SK-N-SH (cell line): ENCODE measurements around the gene CDK6. TPM values are rescaled to one million over a fixed set of nuclear protein-coding genes. Genes with fewer than 3 reads are reported as not detected.
A peak's percentile ranks its signal among the peaks of the same experiment; 100 is the strongest.

ENCODE experiments used
- CTCF ChIA-PET: fragments of 300-600, 350-600 bp; formaldehyde crosslinking; extraction: SDS; loops from one replicate; lab custom pipeline; 2021; lab: Yijun Ruan, JAX
- POLR2A ChIA-PET: fragments of 350-600 bp; sonication (Branson Sonifier 250); formaldehyde crosslinking; extraction: SDS; loops from one replicate; lab custom pipeline; 2020; ENCODE audit warnings: antibody characterized with exemption, inconsistent platforms; lab: Yijun Ruan, JAX
- DNase-seq: peaks from one replicate; pipeline ENCODE4 v3.0.0; 2012
- H2AFZ ChIP-seq: fragments of 200-600 bp; sonication (generic); 2 replicates; pipeline ENCODE4 v1.8.1; 2016; ENCODE audit warnings: antibody characterized with exemption, mild to moderate bottlenecking, low read depth
- H3F3A ChIP-seq: fragments of 200-600 bp; sonication (generic); replicated peaks from 2 replicates; pipeline ENCODE3; 2016; ENCODE audit warnings: antibody characterized with exemption, mild to moderate bottlenecking; ENCODE audit not compliant: insufficient read depth
- H3K27ac ChIP-seq, 2 experiments: fragments of 200-500 bp in 1 of 2; fragments of 200-600 bp in 1 of 2; sonication (Bioruptor generic) in 1 of 2; sonication (generic), shearing (Covaris generic) in 1 of 2; 2 replicates each; pipeline versions ENCODE4 v1.5.1 to v1.6.1; 2014 to 2016; ENCODE audit warnings: low read depth in 2 of 2, inconsistent platforms in 1 of 2, low read length in 1 of 2, mild to moderate bottlenecking in 1 of 2, mixed read lengths in 1 of 2
- H3K27me3 ChIP-seq: fragments of 200-600 bp; sonication (generic), shearing (Covaris generic); 2 replicates; pipeline ENCODE4 v1.6.1; 2016; ENCODE audit warnings: mixed run types; ENCODE audit not compliant: insufficient read depth
- H3K36me3 ChIP-seq, 2 experiments: fragments of 200-500 bp in 1 of 2; fragments of 200-600 bp in 1 of 2; sonication (Bioruptor generic) in 1 of 2; sonication (generic) in 1 of 2; replicated peaks in 1 of 2; 2 replicates each; pipeline versions ENCODE3 to v1.5.1; 2014 to 2016; ENCODE audit warnings: low read length in 1 of 2, mild to moderate bottlenecking in 1 of 2; ENCODE audit not compliant: insufficient read depth in 2 of 2, control insufficient read depth in 1 of 2
- H3K4me1 ChIP-seq, 2 experiments: fragments of 200-500 bp in 1 of 2; fragments of 200-600 bp in 1 of 2; sonication (Bioruptor generic) in 1 of 2; sonication (generic), shearing (Covaris generic) in 1 of 2; 2 replicates each; pipeline versions ENCODE4 v1.5.1 to v1.6.1; 2014 to 2016; ENCODE audit warnings: low read depth in 1 of 2, low read length in 1 of 2, mixed run types in 1 of 2; ENCODE audit not compliant: insufficient read depth in 2 of 2, control insufficient read depth in 1 of 2
- H3K4me2 ChIP-seq: fragments of 200-600 bp; sonication (generic), shearing (Covaris generic); 2 replicates; pipeline ENCODE4 v1.6.1; 2017; ENCODE audit warnings: mixed run types
- H3K4me3 ChIP-seq, 2 experiments: fragments of 200-500 bp in 1 of 2; fragments of 200-600 bp in 1 of 2; sonication (Bioruptor generic) in 1 of 2; sonication (generic), shearing (Covaris generic) in 1 of 2; 2 replicates each; pipeline versions ENCODE4 v1.5.1 to v1.8.1; 2014 to 2016; ENCODE audit warnings: low read depth in 2 of 2, inconsistent platforms in 1 of 2, low read length in 1 of 2, mild to moderate bottlenecking in 1 of 2, mixed read lengths in 1 of 2, moderate library complexity in 1 of 2
- H3K79me2 ChIP-seq: fragments of 200-600 bp; sonication (generic); 2 replicates; pipeline ENCODE4 v1.8.1; 2017; ENCODE audit warnings: mild to moderate bottlenecking; ENCODE audit not compliant: insufficient read depth
- H3K9ac ChIP-seq: fragments of 200-600 bp; sonication (generic); 2 replicates; pipeline ENCODE4 v1.6.1; 2017; ENCODE audit warnings: mixed run types
- H3K9me2 ChIP-seq: fragments of 200-600 bp; sonication (generic); 2 replicates; pipeline ENCODE4 v1.6.1; 2017; ENCODE audit warnings: mixed run types
- H3K9me3 ChIP-seq: fragments of 200-600 bp; sonication (generic); 2 replicates; pipeline ENCODE4 v1.6.1; 2017; ENCODE audit warnings: mixed run types, mild to moderate bottlenecking, moderate library complexity
- H4K20me1 ChIP-seq: fragments of 200-600 bp; sonication (generic); 2 replicates; pipeline ENCODE4 v1.6.1; 2017; ENCODE audit warnings: mild to moderate bottlenecking, mixed run types; ENCODE audit not compliant: insufficient read depth
- CTCF ChIP-seq: fragments of 200-600 bp; sonication (generic); IDR thresholded peaks from 2 replicates; pipeline ENCODE4 v1.6.1; 2017; ENCODE audit warnings: antibody characterized with exemption, mild to moderate bottlenecking, moderate library complexity
- EP300 ChIP-seq, 2 experiments: IDR thresholded peaks; 2 replicates each; pipeline versions ENCODE4 v1.4.0 to v1.6.1; 2012; ENCODE audit warnings: borderline replicate concordance in 1 of 2, low read depth in 1 of 2, low read length in 1 of 2
- FOSL2 ChIP-seq: IDR thresholded peaks from 2 replicates; pipeline ENCODE4 v1.4.0; 2012; ENCODE audit warnings: low read depth, mild to moderate bottlenecking, moderate library complexity, borderline replicate concordance
- FOXM1 ChIP-seq: IDR thresholded peaks from 2 replicates; pipeline ENCODE4 v1.4.0; 2012; ENCODE audit warnings: low read depth, mild to moderate bottlenecking
- GABPA ChIP-seq: IDR thresholded peaks from 2 replicates; pipeline ENCODE4 v1.4.0; 2012; ENCODE audit warnings: low read depth, mild to moderate bottlenecking
- GATA2 ChIP-seq: sonication (generic); formaldehyde crosslinking; IDR thresholded peaks from 2 replicates; pipeline ENCODE4 v1.5.0; 2020; ENCODE audit warnings: mild to moderate bottlenecking, missing genetic modification reagents
- NFIC ChIP-seq: IDR thresholded peaks from 2 replicates; pipeline ENCODE4 v1.4.0; 2012; ENCODE audit warnings: borderline replicate concordance
- PBX3 ChIP-seq: IDR thresholded peaks from 2 replicates; pipeline ENCODE4; 2012
- POLR2AphosphoS5 ChIP-seq: IDR thresholded peaks from 2 replicates; pipeline ENCODE4 v1.6.1; 2012; ENCODE audit warnings: low read depth, low read length
- REST ChIP-seq: IDR thresholded peaks from 2 replicates; pipeline ENCODE4 v1.6.1; 2012; ENCODE audit warnings: mild to moderate bottlenecking, low read depth, low read length, moderate library complexity
- TAF1 ChIP-seq: IDR thresholded peaks from 2 replicates; pipeline ENCODE4 v1.6.1; 2012; ENCODE audit warnings: low read depth, mild to moderate bottlenecking, low read length, moderate library complexity, borderline replicate concordance
- TCF12 ChIP-seq: IDR thresholded peaks from 2 replicates; pipeline ENCODE4 v1.4.0; 2012
- USF2 ChIP-seq: fragments of 150-350 bp; IDR thresholded peaks from 2 replicates; pipeline ENCODE4 v1.6.1; 2017; ENCODE audit warnings: antibody characterized with exemption, low read length, low read depth, borderline replicate concordance
- WGBS: methylation state at CpG from one replicate; pipeline ENCODE4 v1.1.6; 2017; ENCODE audit warnings: low lambda C conversion rate; 5-methylcytosine and 5-hydroxymethylcytosine counted together
- polyA plus RNA-seq, 3 experiments: library from polyadenylated mRNA; depleted of rRNA; stranded (reverse); fragments of >200 nt; gene quantifications; 2 replicates each; pipeline ENCODE4 v1.2.3, GENCODE V29; 2012

CDK6 gene
- polyA plus RNA-seq, 1 of the 3 experiments (the other 2 are of a cell fraction), result 30.3 TPM

- Histone ChIP-seq H3F3A (peaks cover 43% of the 10 kb centered on the region), H4K20me1 (peaks cover 66% of the 10 kb centered on the region), H3K4me3 (no peak overlapping the region; a peak in 1 of 4 replicates), H3K9me3 (peaks cover 22% of the 10 kb centered on the region)
- TF ChIP-seq FOXM1, result no peak
- peak; percentile 27; the same call in 1 of the 2 replicates for TF ChIP-seq PBX3
- no peak for TF ChIP-seq USF2
- peak; percentile 73 for TF ChIP-seq GATA2 (CRISPR knock-in tag)
- TF ChIP-seq NFIC, result peak; percentile 32; the same call in 1 of the 2 replicates
- peak; percentile 40; the same call in 1 of the 2 replicates for TF ChIP-seq TCF12
- peak; percentile 17; the same call in 1 of the 2 replicates for TF ChIP-seq FOSL2
- TF ChIP-seq CTCF, result no peak
- peak in 1 of 2 experiments; percentile 33; a peak in 1 of 4 replicates for TF ChIP-seq EP300 (IDR thresholded peaks at IDR 0.05; ENCODE audit: borderline replicate concordance in 1 of 2, low read depth in 1 of 2, low read length in 1 of 2)
- peak; percentile 20; the same call in 1 of the 2 replicates for TF ChIP-seq REST
- TF ChIP-seq GABPA, result no peak
- TF ChIP-seq TAF1, result no peak
- peak; percentile 29; the same call in 1 of the 2 replicates for TF ChIP-seq POLR2AphosphoS5
- TF ChIP-seq, all 33 proteins: peak for 8
- Histone ChIP-seq H3K4me2 (peak overlapping the region; percentile 16), H3K27ac (peak overlapping the region; percentile 60 to 88), H3K9ac (no peak overlapping the region; the same call in 1 of the 2 replicates), H3K79me2 (peaks cover 100% of the 10 kb centered on the region), H3K27me3 (no peaks in the 10 kb centered on the region), H3K36me3 (peaks cover 15 to 56% of the 10 kb centered on the region in 2 experiments), H3K4me1 (peaks cover 23 to 36% of the 10 kb centered on the region in 2 experiments; a peak in 3 of 4 replicates), H3K9me2 (no peaks in the 10 kb centered on the region), H2AFZ (no peak overlapping the region)
- DNase-seq, result no peak
- ChIA-PET CTCF (interaction anchor here (0.9 to 1.4 kb wide), 5 partner anchors 13 to 173 kb away, joined by 3 to 9 read pairs (median 4); no protein-coding TSS in a partner anchor), POLR2A (interaction anchor here (0.8 kb wide), 1 partner anchor 47 kb away, joined by 5 read pairs; no protein-coding TSS in a partner anchor)
- 49% methylated on average over 3 of the region's 3 CpGs for WGBS
Observed at GRCh38 chr7:92785923-92786322, 50.5 kb downstream of the CDK6 start.
